GM12878 (cell line): ENCODE measurements around the gene SIGLEC11. TPM values are rescaled to one million over a fixed set of nuclear protein-coding genes. Genes with fewer than 3 reads are reported as not detected.

ENCODE experiments used
- ATAC-seq: fragments of 200-7000 bp; cut with Tn5 transposase; 3 replicates; pipeline ENCODE4 v1.9.1; 2020; ENCODE audit warnings: mild to moderate bottlenecking, moderate library complexity
- BruUV-seq: library from RNA; stranded (reverse); fragments of 400-500 nt; replicated peaks from 2 replicates; lab custom pipeline; 2021; lab: Mats Ljungman, UMichigan
- CTCF ChIA-PET: fragments of 300-600 bp; sonication (Branson Sonifier 250); formaldehyde crosslinking; extraction: SDS; loops from one replicate; lab custom pipeline; 2021; ENCODE audit warnings: inconsistent platforms; lab: Yijun Ruan, JAX
- POLR2A ChIA-PET: fragments of 350-600 bp; formaldehyde crosslinking; extraction: SDS; loops from one replicate; lab custom pipeline; 2021; ENCODE audit warnings: inconsistent platforms; lab: Charles Lee
- RAD21 ChIA-PET: fragments of 300-600 bp; sonication (Branson Sonifier 250); formaldehyde crosslinking; loops from one replicate; lab custom pipeline; 2023; ENCODE audit warnings: antibody characterized with exemption; ENCODE audit not compliant: unreplicated experiment; lab: Charles Lee
- SMC1A ChIA-PET: fragments of 300-600 bp; sonication (Branson Sonifier 250); formaldehyde crosslinking; loops from one replicate; lab custom pipeline; 2023; ENCODE audit not compliant: unreplicated experiment, uncharacterized antibody; lab: Charles Lee
- DNase-seq: peaks from one replicate; pipeline ENCODE4 v3.0.0-alpha.2; 2011; ENCODE audit warnings: low read depth, low spot score
- FAIRE-seq: peaks from 3 replicates; lab custom pipeline; 2011; peaks lifted over from hg19 to GRCh38; lab: Jason Lieb, UNC
- H2AFZ ChIP-seq: 2 replicates; pipeline ENCODE4 v1.6.0; 2011; ENCODE audit warnings: low read depth, low read length, control low read depth; ENCODE audit not compliant: control insufficient read depth
- H3K27ac ChIP-seq: 2 replicates; pipeline ENCODE4 v1.5.1; 2011; ENCODE audit warnings: control low read depth; ENCODE audit not compliant: control insufficient read depth, insufficient read depth
- H3K27me3 ChIP-seq, 2 experiments: replicated peaks in 1 of 2; 2 replicates each; pipeline versions ENCODE4 v1.6.0 to v1.6.1; 2011; ENCODE audit warnings: low read length in 1 of 2; ENCODE audit not compliant: control insufficient read depth in 2 of 2, insufficient read depth in 2 of 2
- H3K36me3 ChIP-seq, 2 experiments: 2 replicates each; pipeline ENCODE4 v1.5.1; 2011; ENCODE audit warnings: low read length in 1 of 2; ENCODE audit not compliant: control insufficient read depth in 2 of 2, insufficient read depth in 2 of 2
- H3K4me1 ChIP-seq: 2 replicates; pipeline ENCODE4 v1.6.1; 2011; ENCODE audit warnings: mild to moderate bottlenecking, low read length, moderate library complexity, mixed read lengths; ENCODE audit not compliant: control insufficient read depth, insufficient read depth
- H3K4me2 ChIP-seq: 2 replicates; pipeline ENCODE4 v1.6.0; 2011; ENCODE audit warnings: control low read depth; ENCODE audit not compliant: control insufficient read depth, insufficient read depth
- H3K4me3 ChIP-seq: fragments of 200-600 bp; sonication (generic); 2 replicates; pipeline ENCODE4 v1.5.1; 2016
- H3K79me2 ChIP-seq: 2 replicates; pipeline ENCODE4 v1.6.0; 2011; ENCODE audit warnings: low read length; ENCODE audit not compliant: control insufficient read depth, insufficient read depth
- H3K9ac ChIP-seq: 2 replicates; pipeline ENCODE4 v1.8.0; 2011; ENCODE audit warnings: low read length, control low read depth, mixed read lengths; ENCODE audit not compliant: control insufficient read depth, insufficient read depth
- H3K9me3 ChIP-seq: replicated peaks from 3 replicates; pipeline ENCODE4 v1.5.1; 2011; ENCODE audit warnings: mild to moderate bottlenecking, low read length; ENCODE audit not compliant: control insufficient read depth, insufficient read depth
- H4K20me1 ChIP-seq: 2 replicates; pipeline ENCODE4 v1.6.0; 2011; ENCODE audit not compliant: control insufficient read depth, insufficient read depth
- CBX3 ChIP-seq: fragments of 200-600 bp; sonication (generic); IDR thresholded peaks from 2 replicates; pipeline ENCODE4 v1.6.1; 2016; ENCODE audit warnings: low read depth, borderline replicate concordance
- CREM ChIP-seq: IDR thresholded peaks from 2 replicates; pipeline ENCODE4 v1.6.1; 2014; ENCODE audit warnings: antibody characterized with exemption, low read depth
- IRF4 ChIP-seq: IDR thresholded peaks from 2 replicates; pipeline ENCODE4 v1.6.1; 2011; ENCODE audit warnings: low read depth, low read length
- MTA2 ChIP-seq: fragments of 450-650 bp; IDR thresholded peaks from 2 replicates; pipeline ENCODE4 v1.6.1; 2016; ENCODE audit warnings: low read depth, mild to moderate bottlenecking, moderate library complexity
- NR2F1 ChIP-seq: fragments of 450-650 bp; conservative IDR thresholded peaks from 2 replicates; pipeline ENCODE4 v1.6.1; 2017; ENCODE audit warnings: mild to moderate bottlenecking
- POLR2AphosphoS5 ChIP-seq: IDR thresholded peaks from 2 replicates; pipeline ENCODE4 v1.6.1; 2011; ENCODE audit warnings: mild to moderate bottlenecking, low read length, inconsistent platforms
- RB1 ChIP-seq: fragments of 450-650 bp; formaldehyde crosslinking; IDR thresholded peaks from 2 replicates; pipeline ENCODE4 v1.6.1; 2017; ENCODE audit warnings: mild to moderate bottlenecking, borderline replicate concordance
- SPI1 ChIP-seq: IDR thresholded peaks from 2 replicates; pipeline ENCODE4 v1.6.1; 2011; ENCODE audit warnings: low read depth, mild to moderate bottlenecking, low read length, moderate library complexity, borderline replicate concordance; ENCODE audit not compliant: insufficient read depth
- SUPT20H ChIP-seq: IDR thresholded peaks from 2 replicates; pipeline ENCODE4 v1.6.1; 2011; ENCODE audit warnings: low read depth, mild to moderate bottlenecking, low read length, moderate library complexity, borderline replicate concordance; ENCODE audit not compliant: control insufficient read depth
- YY1 ChIP-seq: IDR thresholded peaks from 2 replicates; pipeline ENCODE4 v1.6.1; 2011; ENCODE audit warnings: low read depth, mild to moderate bottlenecking, low read length
- ZNF217 ChIP-seq: fragments of 450-650 bp; IDR thresholded peaks from 2 replicates; pipeline ENCODE4 v1.6.1; 2017; ENCODE audit warnings: antibody characterized with exemption, mild to moderate bottlenecking
- WGBS: methylation state at CpG from one replicate; pipeline ENCODE4 v1.1.6; 2016; ENCODE audit warnings: low lambda C conversion rate; ENCODE audit not compliant: insufficient replicate concordance, insufficient coverage; ENCODE audit errors: missing lambda C conversion rate; 5-methylcytosine and 5-hydroxymethylcytosine counted together
- in situ Hi-C: fragments of 300-500 bp; cut with MboI; formaldehyde crosslinking; loops from 9 replicates; pipeline ENCODE4 v1.14.3; 2018; ENCODE audit warnings: mixed read lengths
- intact Hi-C: fragments of 100-400 bp; cut with micrococcal nuclease; formaldehyde crosslinking; loops from one replicate; pipeline ENCODE4 v1.14.2; 2022; ENCODE audit not compliant: unreplicated experiment
- polyA plus RNA-seq, 11 experiments: library from polyadenylated mRNA; depleted of rRNA in 4 of 11; unstranded in 6 of 11; stranded (reverse) in 5 of 11; fragments of >200 nt; fragmentation: Nextera tagmentation in 4 of 11; fragmentation: Illumina TruSeq in 1 of 11; extraction: Ambion mirVana in 4 of 11; extraction: Trizol in 1 of 11; gene quantifications; 1 replicate in 1 of 11; 2 replicates in 10 of 11; pipeline versions ENCODE4 v1.2.1 to v1.2.3, GENCODE V29; 2011 to 2016; ENCODE audit warnings: inconsistent platforms in 2 of 11, missing spikeins in 2 of 11, low read depth in 1 of 11
- total RNA-seq, 4 experiments: library from RNA; depleted of rRNA in 3 of 4; stranded (reverse); fragments of >200 nt in 3 of 4; fragmentation: Illumina TruSeq in 1 of 4; extraction: Trizol in 1 of 4; gene quantifications; 2 replicates each; pipeline versions ENCODE4 v1.2.1 to v1.2.3, GENCODE V29; 2013 to 2021
- TF ChIP-seq, protein P1 (sequence below): fragments of 450-650 bp; formaldehyde crosslinking; IDR thresholded peaks from 2 replicates; pipeline ENCODE4 v1.4.0; 2020; ENCODE audit warnings: mild to moderate bottlenecking, moderate library complexity
- TF ChIP-seq, protein P2 (sequence below): fragments of 450-650 bp; IDR thresholded peaks from 2 replicates; pipeline ENCODE4 v1.6.1; 2017; ENCODE audit warnings: mild to moderate bottlenecking
- TF ChIP-seq, protein P3 (sequence below): fragments of 450-650 bp; IDR thresholded peaks from 2 replicates; pipeline ENCODE4 v1.6.1; 2017; ENCODE audit warnings: mild to moderate bottlenecking, moderate library complexity

Gene SIGLEC11
- total and polyA plus RNA-seq, 10 of the 15 experiments (the other 5 are each of a cell fraction or from before 2014, with no cell fraction given), result not detected

DNA sequence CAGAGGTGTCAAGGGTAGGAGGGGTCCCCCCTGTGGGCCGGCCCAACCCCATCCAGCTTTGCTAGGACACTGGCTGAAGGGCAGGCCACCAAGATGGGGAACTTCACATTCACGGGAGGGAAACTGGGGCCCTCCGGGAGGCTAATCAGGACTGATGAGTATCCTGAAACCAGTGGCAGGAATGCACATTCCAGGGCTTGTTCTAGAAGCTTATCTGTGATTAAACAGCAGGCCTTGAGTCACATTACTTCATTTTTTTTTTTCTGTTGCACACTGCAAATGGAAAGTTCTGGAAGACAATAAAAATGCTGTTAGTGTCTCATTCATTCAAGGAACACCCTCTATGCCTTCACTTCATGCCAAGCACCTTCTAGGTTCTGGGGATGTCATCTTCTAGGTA is 15.5 kb upstream of the SIGLEC11 start (continued):
- TF ChIP-seq, protein P1, sequence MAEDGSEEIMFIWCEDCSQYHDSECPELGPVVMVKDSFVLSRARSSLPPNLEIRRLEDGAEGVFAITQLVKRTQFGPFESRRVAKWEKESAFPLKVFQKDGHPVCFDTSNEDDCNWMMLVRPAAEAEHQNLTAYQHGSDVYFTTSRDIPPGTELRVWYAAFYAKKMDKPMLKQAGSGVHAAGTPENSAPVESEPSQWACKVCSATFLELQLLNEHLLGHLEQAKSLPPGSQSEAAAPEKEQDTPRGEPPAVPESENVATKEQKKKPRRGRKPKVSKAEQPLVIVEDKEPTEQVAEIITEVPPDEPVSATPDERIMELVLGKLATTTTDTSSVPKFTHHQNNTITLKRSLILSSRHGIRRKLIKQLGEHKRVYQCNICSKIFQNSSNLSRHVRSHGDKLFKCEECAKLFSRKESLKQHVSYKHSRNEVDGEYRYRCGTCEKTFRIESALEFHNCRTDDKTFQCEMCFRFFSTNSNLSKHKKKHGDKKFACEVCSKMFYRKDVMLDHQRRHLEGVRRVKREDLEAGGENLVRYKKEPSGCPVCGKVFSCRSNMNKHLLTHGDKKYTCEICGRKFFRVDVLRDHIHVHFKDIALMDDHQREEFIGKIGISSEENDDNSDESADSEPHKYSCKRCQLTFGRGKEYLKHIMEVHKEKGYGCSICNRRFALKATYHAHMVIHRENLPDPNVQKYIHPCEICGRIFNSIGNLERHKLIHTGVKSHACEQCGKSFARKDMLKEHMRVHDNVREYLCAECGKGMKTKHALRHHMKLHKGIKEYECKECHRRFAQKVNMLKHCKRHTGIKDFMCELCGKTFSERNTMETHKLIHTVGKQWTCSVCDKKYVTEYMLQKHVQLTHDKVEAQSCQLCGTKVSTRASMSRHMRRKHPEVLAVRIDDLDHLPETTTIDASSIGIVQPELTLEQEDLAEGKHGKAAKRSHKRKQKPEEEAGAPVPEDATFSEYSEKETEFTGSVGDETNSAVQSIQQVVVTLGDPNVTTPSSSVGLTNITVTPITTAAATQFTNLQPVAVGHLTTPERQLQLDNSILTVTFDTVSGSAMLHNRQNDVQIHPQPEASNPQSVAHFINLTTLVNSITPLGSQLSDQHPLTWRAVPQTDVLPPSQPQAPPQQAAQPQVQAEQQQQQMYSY (CRISPR knock-in tag), result no peak
- no peak for TF ChIP-seq IRF4
- TF ChIP-seq, protein P2, sequence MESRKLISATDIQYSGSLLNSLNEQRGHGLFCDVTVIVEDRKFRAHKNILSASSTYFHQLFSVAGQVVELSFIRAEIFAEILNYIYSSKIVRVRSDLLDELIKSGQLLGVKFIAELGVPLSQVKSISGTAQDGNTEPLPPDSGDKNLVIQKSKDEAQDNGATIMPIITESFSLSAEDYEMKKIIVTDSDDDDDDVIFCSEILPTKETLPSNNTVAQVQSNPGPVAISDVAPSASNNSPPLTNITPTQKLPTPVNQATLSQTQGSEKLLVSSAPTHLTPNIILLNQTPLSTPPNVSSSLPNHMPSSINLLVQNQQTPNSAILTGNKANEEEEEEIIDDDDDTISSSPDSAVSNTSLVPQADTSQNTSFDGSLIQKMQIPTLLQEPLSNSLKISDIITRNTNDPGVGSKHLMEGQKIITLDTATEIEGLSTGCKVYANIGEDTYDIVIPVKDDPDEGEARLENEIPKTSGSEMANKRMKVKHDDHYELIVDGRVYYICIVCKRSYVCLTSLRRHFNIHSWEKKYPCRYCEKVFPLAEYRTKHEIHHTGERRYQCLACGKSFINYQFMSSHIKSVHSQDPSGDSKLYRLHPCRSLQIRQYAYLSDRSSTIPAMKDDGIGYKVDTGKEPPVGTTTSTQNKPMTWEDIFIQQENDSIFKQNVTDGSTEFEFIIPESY, result no peak
- TF ChIP-seq ZNF217, result no peak
- TF ChIP-seq SPI1, result no peak
- TF ChIP-seq NR2F1, result no peak
- TF ChIP-seq SUPT20H, result no peak

GRCh38 chr19:49975051-49975450 is 14.1 kb upstream of the SIGLEC11 start:
- no peaks in the 10 kb centered on the region; a peak in 1 of 4 replicates for H3K36me3 ChIP-seq
- no peak overlapping the region for H3K4me3 ChIP-seq
- ChIA-PET SMC1A (interaction anchor here (1.3 kb wide), 1 partner anchor 21 kb away, joined by 3 read pairs; no protein-coding TSS in a partner anchor), RAD21 (no interaction called here), POLR2A (no interaction called here), CTCF (no interaction called here)
- no peak overlapping the region for H3K4me2 ChIP-seq
- DNase-seq (no peak), FAIRE-seq (no peak), ATAC-seq (no peak)
- intact Hi-C loops, result no loop called here
- H3K4me1 ChIP-seq, result no peaks in the 10 kb centered on the region
- TF ChIP-seq RB1, result no peak
- no peak for TF ChIP-seq YY1
- TF ChIP-seq CREM, result no peak
- no peak for TF ChIP-seq MTA2
- TF ChIP-seq CBX3, result no peak
- TF ChIP-seq, protein P3, sequence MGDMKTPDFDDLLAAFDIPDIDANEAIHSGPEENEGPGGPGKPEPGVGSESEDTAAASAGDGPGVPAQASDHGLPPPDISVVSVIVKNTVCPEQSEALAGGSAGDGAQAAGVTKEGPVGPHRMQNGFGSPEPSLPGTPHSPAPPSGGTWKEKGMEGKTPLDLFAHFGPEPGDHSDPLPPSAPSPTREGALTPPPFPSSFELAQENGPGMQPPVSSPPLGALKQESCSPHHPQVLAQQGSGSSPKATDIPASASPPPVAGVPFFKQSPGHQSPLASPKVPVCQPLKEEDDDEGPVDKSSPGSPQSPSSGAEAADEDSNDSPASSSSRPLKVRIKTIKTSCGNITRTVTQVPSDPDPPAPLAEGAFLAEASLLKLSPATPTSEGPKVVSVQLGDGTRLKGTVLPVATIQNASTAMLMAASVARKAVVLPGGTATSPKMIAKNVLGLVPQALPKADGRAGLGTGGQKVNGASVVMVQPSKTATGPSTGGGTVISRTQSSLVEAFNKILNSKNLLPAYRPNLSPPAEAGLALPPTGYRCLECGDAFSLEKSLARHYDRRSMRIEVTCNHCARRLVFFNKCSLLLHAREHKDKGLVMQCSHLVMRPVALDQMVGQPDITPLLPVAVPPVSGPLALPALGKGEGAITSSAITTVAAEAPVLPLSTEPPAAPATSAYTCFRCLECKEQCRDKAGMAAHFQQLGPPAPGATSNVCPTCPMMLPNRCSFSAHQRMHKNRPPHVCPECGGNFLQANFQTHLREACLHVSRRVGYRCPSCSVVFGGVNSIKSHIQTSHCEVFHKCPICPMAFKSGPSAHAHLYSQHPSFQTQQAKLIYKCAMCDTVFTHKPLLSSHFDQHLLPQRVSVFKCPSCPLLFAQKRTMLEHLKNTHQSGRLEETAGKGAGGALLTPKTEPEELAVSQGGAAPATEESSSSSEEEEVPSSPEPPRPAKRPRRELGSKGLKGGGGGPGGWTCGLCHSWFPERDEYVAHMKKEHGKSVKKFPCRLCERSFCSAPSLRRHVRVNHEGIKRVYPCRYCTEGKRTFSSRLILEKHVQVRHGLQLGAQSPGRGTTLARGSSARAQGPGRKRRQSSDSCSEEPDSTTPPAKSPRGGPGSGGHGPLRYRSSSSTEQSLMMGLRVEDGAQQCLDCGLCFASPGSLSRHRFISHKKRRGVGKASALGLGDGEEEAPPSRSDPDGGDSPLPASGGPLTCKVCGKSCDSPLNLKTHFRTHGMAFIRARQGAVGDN, result no peak
- no peak for TF ChIP-seq POLR2AphosphoS5
- H3K79me2 ChIP-seq, result no peaks in the 10 kb centered on the region
- no peaks in the 10 kb centered on the region for H3K9me3 ChIP-seq
- no peak overlapping the region for H3K27ac ChIP-seq
- no TSS peak for BruUV-seq
- 62% methylated on average over 7 of the region's 7 CpGs for WGBS
- no peak overlapping the region for H3K9ac ChIP-seq
- in situ Hi-C loops, result no loop called here
- H3K27me3 ChIP-seq, result no peaks in the 10 kb centered on the region
- no peak overlapping the region for H2AFZ ChIP-seq
- H4K20me1 ChIP-seq, result no peaks in the 10 kb centered on the region
